Dedifferentiated amniotic fluid mesenchymal stem cell (primary cell): Measurements from ENCODE around the gene C17orf107.

Experiments used
- DNase-seq: peaks from one replicate; pipeline ENCODE4 v3.0.0-alpha.2; 2016; ENCODE audit errors: extremely low spot score

Gene C17orf107

GRCh38 chr17:4934173-4934979 lies 35.0 kb downstream of the C17orf107 start:
- DNase-seq: no peak

DNA sequence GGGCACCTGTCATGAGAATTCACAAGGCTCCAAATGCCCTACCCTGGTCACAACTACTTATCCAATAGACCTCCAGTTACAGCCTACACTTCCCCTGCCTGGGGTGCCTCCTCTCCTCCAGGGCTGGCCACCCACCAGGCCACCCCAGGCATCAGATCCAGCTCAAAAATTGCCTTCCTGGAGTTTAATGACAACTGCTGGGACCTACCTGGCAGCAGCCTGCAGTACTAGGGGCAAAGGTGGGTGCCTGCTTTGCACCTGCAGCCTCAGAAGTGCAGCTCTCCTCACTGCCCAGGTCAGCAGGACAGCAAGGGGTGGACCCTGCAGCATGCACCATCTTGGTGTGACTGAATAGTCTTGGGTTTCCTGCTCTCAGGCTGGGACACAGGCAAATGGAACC lies 36.3 kb downstream of the C17orf107 start:
- no peak for DNase-seq

DNA sequence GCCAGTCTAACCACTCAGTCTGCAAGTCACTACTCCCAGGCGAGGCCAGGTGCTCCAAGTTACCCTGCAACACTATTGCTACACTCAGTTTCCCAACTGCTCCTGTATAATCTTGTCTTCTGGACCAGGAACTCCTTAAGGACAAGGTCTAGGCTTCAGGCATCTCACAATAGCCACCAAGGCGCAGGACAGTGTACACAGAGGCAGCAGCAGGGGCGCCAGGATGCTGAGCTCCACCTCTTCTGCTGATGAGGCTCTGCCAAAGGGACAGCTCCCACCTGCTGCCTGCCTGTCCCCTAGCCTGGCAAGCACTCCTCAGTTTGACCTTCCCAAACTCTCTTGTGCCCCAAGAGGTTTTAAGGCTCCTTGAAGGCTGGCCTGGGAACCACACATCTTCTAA lies 37.1 kb downstream of the C17orf107 start:
- DNase-seq: no peak

- no peak for DNase-seq
These were observed 38.2 kb downstream of the C17orf107 start for GRCh38 chr17:4937553-4937952.

- DNase-seq: no peak
These were observed 38.7 kb downstream of the C17orf107 start for GRCh38 chr17:4938069-4938491.

- no peak for DNase-seq
These were observed 39.6 kb downstream of the C17orf107 start for GRCh38 chr17:4938688-4939545.

GRCh38 chr17:4939546-4939795 lies 40.1 kb downstream of the C17orf107 start:
- no peak for DNase-seq

DNA sequence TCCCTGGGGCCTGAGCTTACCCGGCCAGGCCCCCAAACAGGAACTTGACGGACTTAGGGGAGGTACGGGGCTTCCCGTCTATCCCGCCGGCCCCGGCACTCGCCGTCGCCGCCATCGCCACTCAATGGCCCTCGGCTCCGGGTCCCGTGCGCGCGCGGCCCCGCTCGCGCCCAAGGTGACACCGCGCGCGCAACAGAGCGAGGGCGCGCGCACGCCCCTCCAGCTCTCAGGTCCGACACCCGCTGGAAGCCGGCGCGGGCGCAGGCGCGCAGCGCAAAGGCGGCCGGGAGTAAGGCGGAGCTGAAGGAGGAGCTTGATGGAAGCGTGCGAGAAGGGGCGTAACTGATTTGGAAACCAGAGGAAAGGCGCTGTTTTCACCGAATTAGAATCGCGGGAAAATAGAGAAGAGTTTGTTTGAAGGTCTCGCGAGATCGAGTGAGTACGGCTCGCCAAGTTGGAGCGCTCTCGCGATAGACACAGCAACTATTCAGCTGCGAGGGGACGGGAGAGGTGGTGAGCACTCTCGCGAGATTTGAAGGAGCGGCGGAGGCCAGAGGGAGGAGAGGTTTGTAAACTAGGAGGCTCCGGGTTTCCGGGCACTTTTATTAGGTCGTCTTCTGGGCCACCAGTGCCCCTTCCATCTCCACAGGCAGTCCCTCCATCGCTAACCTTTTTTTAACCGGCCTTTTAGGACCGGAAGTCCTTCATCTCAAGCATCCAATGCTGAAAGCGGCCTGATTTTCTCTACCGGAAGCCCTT lies 40.6 kb downstream of the C17orf107 start, which contains the start of the genes RNF167 and SLC25A11:
TSS of gene RNF167 (plus strand) at position 473 of the 759 bp plus-strand sequence. CDS start 642 bp downstream, outside the sequence.
TSS of gene SLC25A11 (minus strand) at position 251 of the 759 bp plus-strand sequence. CDS start at position 115, 136 bp downstream.
- DNase-seq: peak; percentile 100

GRCh38 chr17:4940555-4941318 lies 41.4 kb downstream of the C17orf107 start:
- DNase-seq: no peak

DNA sequence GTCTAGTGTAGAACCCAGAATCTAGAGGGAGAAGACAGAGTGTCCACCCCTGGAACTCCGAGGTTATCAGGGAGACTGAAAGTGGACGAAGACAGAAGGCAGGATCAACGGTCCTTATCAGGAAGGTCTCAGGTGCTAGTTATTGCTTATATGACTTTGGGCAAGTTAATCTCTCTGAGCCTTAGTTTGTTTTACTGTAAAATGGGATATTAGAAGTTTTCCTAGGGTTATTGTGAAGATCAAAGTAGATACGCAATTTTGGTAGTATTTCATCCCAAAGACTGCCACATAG lies 41.9 kb downstream of the C17orf107 start:
- DNase-seq: no peak

DNA sequence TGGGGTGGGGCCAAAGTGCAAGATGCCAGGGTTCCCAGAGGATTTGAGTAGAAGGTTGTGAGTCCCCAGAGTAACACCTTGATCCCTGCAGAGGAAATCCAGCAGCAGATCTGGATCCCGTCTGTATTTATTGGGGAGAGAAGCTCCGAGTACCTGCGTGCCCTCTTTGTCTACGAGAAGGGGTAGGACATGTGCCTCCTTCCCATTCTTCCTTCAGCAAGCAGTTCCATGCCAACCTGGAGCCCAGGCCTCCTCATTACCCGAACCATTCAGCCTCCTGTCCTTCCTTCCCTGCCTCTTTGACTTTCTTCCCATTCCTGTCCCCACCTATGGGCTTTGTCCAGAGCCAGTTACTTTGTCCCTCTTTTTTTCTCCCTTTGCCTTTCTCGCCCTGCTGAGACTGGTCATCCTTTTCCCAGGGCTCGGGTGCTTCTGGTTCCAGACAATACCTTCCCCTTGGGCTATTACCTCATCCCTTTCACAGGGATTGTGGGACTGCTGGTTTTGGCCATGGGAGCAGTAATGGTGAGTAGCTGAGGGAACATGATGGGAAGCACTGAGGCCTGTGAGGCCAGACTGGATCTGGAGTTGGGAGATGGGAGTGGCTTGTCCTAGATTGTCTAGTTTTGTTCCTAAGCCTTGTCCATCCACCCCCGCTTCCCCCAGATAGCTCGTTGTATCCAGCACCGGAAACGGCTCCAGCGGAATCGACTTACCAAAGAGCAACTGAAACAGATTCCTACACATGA lies 43.6 kb downstream of the C17orf107 start:
- DNase-seq: no peak

- no peak for DNase-seq
These were observed 44.8 kb downstream of the C17orf107 start for GRCh38 chr17:4944163-4944553.

DNA sequence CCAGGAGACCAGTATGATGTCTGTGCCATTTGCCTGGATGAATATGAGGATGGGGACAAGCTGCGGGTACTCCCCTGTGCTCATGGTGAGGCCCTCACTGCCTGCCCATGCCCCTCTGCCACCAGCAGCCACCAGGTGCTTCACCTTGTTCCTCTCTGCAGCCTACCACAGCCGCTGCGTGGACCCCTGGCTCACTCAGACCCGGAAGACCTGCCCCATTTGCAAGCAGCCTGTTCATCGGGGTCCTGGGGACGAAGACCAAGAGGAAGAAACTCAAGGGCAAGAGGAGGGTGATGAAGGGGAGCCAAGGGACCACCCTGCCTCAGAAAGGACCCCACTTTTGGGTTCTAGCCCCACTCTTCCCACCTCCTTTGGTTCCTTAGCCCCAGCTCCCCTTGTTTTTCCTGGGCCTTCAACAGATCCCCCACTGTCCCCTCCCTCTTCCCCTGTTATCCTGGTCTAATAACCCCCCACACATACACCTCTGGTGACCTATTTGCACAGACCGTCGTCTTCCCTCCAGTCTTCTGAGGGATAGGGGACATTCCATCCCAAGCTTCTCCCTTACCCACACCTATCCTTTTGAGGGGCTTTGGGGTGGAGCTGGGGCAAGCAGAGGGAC lies 45.3 kb downstream of the C17orf107 start:
- no peak for DNase-seq

GRCh38 chr17:4945176-4945943 lies 46.0 kb downstream of the C17orf107 start:
- peak; percentile 87 for DNase-seq

DNA sequence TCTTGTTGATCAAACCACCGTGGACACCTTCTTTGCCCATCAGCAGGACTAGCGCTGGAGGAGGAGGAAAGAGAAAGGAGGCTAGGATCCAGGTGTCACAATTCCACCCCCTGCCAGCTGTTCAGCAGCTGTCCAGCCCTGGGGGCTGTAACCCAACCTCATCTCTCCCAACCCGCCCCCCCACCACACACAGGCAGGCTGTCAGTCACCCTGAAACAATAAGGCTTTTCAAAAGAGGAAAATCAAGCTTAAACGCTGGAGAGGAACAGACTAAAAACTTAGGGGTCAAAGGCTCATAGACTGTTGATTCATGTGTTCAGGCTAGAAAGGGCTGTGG lies 46.6 kb downstream of the C17orf107 start:
- DNase-seq: no peak

- no peak for DNase-seq
These were observed 47.1 kb downstream of the C17orf107 start for GRCh38 chr17:4946312-4946976.

- no peak for DNase-seq
These were observed 47.7 kb downstream of the C17orf107 start for GRCh38 chr17:4947010-4947410.

DNA sequence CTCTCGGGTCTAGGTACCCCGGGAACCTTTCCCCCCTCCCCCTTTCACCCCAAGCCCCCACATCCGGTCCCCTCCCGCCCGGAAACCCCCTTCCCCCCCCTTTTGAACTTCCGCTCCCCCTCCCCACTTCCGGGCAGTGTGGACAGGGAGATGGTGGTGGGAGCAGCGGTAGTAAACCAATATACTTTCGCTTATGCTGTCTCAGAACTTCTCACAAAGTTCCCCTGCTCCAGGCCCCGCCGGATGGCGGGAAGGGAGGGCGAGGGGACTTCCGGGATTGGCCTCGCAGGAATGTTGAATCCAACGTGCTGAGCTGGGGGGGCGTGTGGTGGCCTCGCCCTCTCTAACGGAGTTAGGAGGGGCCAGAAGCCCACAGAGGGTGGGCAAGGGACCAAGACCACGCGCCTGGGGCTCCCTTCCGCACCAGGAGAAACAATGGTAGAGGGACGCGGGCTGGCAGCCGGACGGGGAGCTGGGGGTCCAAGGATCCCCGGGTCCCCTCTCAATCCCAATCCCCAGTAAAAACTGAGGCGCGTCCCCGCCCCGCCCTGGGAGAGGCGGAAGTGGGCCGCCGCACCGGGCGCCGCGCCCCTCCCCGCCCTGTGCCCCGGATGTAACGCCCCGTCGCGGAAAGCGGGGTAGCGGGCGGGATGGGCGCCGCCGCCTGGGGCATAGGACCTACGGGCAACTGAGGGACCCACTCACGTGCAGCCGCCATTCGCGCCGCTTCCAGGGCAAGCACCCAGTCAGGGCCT lies 48.3 kb downstream of the C17orf107 start:
- peak; percentile 16 for DNase-seq
